ENCODE data around the gene GIPR. TPM values are rescaled to one million over a fixed set of nuclear protein-coding genes. Genes with fewer than 3 reads are reported as not detected.

Gene GIPR
- total and polyA plus RNA-seq, 2 of the 13 experiments (the other 11 are each of a cell fraction or from before 2014, with no cell fraction given), result 0.15 to 1.2 TPM

- TF ChIP-seq ZNF18 (CRISPR knock-in tag; IDR thresholded peaks at IDR 0.05; ENCODE audit: insufficient replicate concordance) (no peak), MLLT10 (CRISPR knock-in tag; IDR thresholded peaks at IDR 0.05) (no peak), FOXA3 (CRISPR knock-in tag; IDR thresholded peaks at IDR 0.05) (peak; percentile 41; the same call in 1 of the 2 replicates), ZNF761 (CRISPR knock-in tag; conservative IDR thresholded peaks at IDR 0.05) (peak; percentile 81; the same call in 1 of the 2 replicates), ZUFSP (CRISPR knock-in tag; IDR thresholded peaks at IDR 0.05; ENCODE audit: borderline replicate concordance) (no peak), TARDBP (CRISPR knock-in tag; IDR thresholded peaks at IDR 0.05) (peak; percentile 82), ZNF747 (CRISPR knock-in tag; IDR thresholded peaks at IDR 0.05; ENCODE audit: borderline replicate concordance) (no peak; the same call in 1 of the 2 replicates), NFAT5 (CRISPR knock-in tag; IDR thresholded peaks at IDR 0.05) (no peak), HMGXB3 (CRISPR knock-in tag; IDR thresholded peaks at IDR 0.05; ENCODE audit: borderline replicate concordance) (peak; percentile 94)
- TF ChIP-seq, protein P1, sequence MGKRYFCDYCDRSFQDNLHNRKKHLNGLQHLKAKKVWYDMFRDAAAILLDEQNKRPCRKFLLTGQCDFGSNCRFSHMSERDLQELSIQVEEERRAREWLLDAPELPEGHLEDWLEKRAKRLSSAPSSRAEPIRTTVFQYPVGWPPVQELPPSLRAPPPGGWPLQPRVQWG (CRISPR knock-in tag; IDR thresholded peaks at IDR 0.05; ENCODE audit: borderline replicate concordance, low read depth), result no peak
- TF ChIP-seq, protein P2, sequence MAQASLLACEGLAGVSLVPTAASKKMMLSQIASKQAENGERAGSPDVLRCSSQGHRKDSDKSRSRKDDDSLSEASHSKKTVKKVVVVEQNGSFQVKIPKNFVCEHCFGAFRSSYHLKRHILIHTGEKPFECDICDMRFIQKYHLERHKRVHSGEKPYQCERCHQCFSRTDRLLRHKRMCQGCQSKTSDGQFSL (CRISPR knock-in tag; IDR thresholded peaks at IDR 0.05), result no peak
Measured at GRCh38 chr19:45730368-45731288, 62.6 kb downstream of the GIPR start, which contains the start of gene FBXO46 (continued).
